ENCODE results near the gene LITAFD. TPM values are rescaled to one million over a fixed set of nuclear protein-coding genes. Genes with fewer than 3 reads are reported as not detected.
"Not testable (repeated sequence)": the region's sequence is repeated elsewhere in the genome, so short reads cannot be mapped to it uniquely, and the experiment has no call there.

The LITAFD gene
- total RNA-seq, 1 experiment from 2014 or later, result not detected

DNA sequence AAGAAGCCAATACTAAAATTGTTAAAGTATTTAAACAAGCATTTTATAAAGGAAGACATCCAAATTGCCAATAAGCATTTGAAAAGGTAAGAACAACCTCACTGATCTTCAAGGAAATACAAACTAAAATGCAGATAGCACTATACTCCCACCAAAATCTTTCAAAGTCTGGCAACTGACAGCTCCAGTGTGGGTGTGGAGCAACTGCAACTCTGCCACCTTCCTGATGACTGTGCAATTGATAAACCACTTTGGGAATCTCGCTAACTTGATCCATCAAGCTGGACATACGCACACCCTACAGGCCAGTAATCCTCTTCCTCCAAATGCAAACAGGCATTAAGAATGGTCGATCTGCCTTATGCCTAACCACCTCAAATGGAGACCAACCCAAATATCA lies 31.9 kb downstream of the LITAFD start:
- no peak overlapping the region for H3K4me3 Mint-ChIP-seq (ENCODE audit: unreplicated experiment)
- TF ChIP-seq, protein P1, sequence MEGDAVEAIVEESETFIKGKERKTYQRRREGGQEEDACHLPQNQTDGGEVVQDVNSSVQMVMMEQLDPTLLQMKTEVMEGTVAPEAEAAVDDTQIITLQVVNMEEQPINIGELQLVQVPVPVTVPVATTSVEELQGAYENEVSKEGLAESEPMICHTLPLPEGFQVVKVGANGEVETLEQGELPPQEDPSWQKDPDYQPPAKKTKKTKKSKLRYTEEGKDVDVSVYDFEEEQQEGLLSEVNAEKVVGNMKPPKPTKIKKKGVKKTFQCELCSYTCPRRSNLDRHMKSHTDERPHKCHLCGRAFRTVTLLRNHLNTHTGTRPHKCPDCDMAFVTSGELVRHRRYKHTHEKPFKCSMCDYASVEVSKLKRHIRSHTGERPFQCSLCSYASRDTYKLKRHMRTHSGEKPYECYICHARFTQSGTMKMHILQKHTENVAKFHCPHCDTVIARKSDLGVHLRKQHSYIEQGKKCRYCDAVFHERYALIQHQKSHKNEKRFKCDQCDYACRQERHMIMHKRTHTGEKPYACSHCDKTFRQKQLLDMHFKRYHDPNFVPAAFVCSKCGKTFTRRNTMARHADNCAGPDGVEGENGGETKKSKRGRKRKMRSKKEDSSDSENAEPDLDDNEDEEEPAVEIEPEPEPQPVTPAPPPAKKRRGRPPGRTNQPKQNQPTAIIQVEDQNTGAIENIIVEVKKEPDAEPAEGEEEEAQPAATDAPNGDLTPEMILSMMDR (IDR thresholded peaks at IDR 0.05; ENCODE audit: unreplicated experiment), result no peak
- intact Hi-C loops (cut with micrococcal nuclease), result no loop called here
- no peak overlapping the region for H3K27ac Mint-ChIP-seq (ENCODE audit: low read depth, unreplicated experiment)
- no peaks in the 10 kb centered on the region for H3K9me3 Mint-ChIP-seq (ENCODE audit: unreplicated experiment)
- H3K36me3 Mint-ChIP-seq (ENCODE audit: insufficient read depth, unreplicated experiment), result peaks cover 91% of the 10 kb centered on the region
- H3K4me1 Mint-ChIP-seq (ENCODE audit: insufficient read depth, unreplicated experiment), result no peaks in the 10 kb centered on the region
- CTCF ChIA-PET, result interaction anchor here (0.7 to 4.0 kb wide), 2 partner anchors 18 to 94 kb away, joined by 3 to 15 read pairs; no protein-coding TSS in a partner anchor
- DNase-seq (ENCODE audit: unreplicated experiment), result no peak
- no TSS peak for BruUV-seq (replicated peaks)
- POLR2A ChIA-PET, result no interaction called here
- H3K27me3 Mint-ChIP-seq (ENCODE audit: insufficient read depth, unreplicated experiment), result no peaks in the 10 kb centered on the region

DNA sequence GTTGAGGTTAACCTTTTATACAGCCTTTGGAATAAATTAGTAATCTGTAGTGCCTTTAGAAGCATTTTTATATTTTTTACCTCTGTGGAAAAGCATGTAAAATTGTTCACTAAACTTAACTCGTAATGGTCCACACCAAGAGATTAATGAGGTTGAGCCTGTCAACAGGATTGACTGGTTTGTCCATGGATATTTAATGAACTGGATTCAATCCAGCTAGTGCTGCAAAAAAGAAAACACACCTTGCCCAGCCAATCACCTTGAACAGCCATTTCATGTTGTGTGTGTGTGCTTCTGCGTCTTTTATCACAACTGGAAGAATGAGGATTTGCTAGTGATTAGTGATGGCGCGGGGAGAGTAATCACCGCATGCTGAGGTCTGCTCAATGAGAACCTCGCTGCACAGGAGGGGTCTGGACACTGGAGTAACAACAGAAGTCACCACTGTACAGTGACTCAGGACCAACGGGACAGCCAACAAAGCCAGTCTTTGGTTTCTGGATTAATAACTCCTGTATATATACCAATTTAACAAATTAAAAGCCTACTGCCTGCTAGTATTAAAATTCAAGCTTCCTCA lies 33.7 kb downstream of the LITAFD start:
- no peak for DNase-seq (ENCODE audit: unreplicated experiment)
- TF ChIP-seq, protein P1 (IDR thresholded peaks at IDR 0.05; ENCODE audit: unreplicated experiment), result no peak
- BruUV-seq (replicated peaks), result TSS peak; percentile 16
- no peaks in the 10 kb centered on the region for H3K4me1 Mint-ChIP-seq (ENCODE audit: insufficient read depth, unreplicated experiment)
- no peaks in the 10 kb centered on the region for H3K27me3 Mint-ChIP-seq (ENCODE audit: insufficient read depth, unreplicated experiment)
- H3K36me3 Mint-ChIP-seq (ENCODE audit: insufficient read depth, unreplicated experiment), result peaks cover 98% of the 10 kb centered on the region
- no peak overlapping the region for H3K27ac Mint-ChIP-seq (ENCODE audit: low read depth, unreplicated experiment)
- H3K9me3 Mint-ChIP-seq (ENCODE audit: unreplicated experiment), result no peaks in the 10 kb centered on the region
- intact Hi-C loops (cut with micrococcal nuclease), result no loop called here
- ChIA-PET POLR2A (no interaction called here), CTCF (interaction anchor here (4.0 kb wide), 1 partner anchor 92 kb away, joined by 15 read pairs; no protein-coding TSS in a partner anchor)
- no peak overlapping the region for H3K4me3 Mint-ChIP-seq (ENCODE audit: unreplicated experiment)

DNA sequence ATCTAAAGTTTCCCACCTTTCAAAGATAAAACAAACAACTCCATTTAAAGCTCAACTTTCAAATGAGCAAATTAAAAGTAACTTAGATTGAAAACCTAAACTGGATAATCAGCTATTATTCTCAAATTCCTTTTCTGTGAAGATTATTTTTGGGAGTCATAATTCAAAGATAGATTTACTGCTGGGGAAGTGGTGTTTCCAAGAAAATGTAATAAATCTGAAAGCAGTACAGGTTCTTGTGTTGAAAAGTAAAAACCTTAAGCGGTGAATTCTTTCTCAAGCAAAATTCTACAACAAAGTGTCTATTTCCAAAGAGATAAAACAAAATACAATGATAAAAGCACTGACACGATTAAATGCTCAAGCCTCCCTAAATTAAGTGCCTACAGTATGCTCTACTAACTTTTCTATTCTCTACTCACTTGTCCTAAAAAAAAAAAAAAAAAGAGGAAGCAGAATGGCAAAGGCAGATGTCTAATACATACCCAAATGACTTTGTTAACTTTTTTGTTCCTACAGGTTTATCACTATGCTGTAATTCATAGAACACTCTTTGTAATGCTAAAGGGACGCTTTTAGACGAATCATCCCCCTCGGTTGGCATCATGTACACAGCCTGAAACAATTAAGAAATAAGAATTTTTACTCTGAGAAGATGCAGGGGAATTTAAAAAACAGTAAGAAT lies 34.5 kb downstream of the LITAFD start:
- no peak for DNase-seq (ENCODE audit: unreplicated experiment)
- intact Hi-C loops (cut with micrococcal nuclease), result no loop called here
- ChIA-PET CTCF (interaction anchor here (4.0 kb wide), 1 partner anchor 91 kb away, joined by 15 read pairs; no protein-coding TSS in a partner anchor), POLR2A (no interaction called here)
- Mint-ChIP-seq H3K27ac (ENCODE audit: low read depth, unreplicated experiment) (no peak overlapping the region), H3K9me3 (ENCODE audit: unreplicated experiment) (no peaks in the 10 kb centered on the region), H3K27me3 (ENCODE audit: insufficient read depth, unreplicated experiment) (no peaks in the 10 kb centered on the region), H3K4me1 (ENCODE audit: insufficient read depth, unreplicated experiment) (no peaks in the 10 kb centered on the region), H3K36me3 (ENCODE audit: insufficient read depth, unreplicated experiment) (peaks cover 98% of the 10 kb centered on the region), H3K4me3 (ENCODE audit: unreplicated experiment) (no peak overlapping the region)
- no TSS peak for BruUV-seq (replicated peaks)
- TF ChIP-seq, protein P1 (IDR thresholded peaks at IDR 0.05; ENCODE audit: unreplicated experiment), result no peak

DNA sequence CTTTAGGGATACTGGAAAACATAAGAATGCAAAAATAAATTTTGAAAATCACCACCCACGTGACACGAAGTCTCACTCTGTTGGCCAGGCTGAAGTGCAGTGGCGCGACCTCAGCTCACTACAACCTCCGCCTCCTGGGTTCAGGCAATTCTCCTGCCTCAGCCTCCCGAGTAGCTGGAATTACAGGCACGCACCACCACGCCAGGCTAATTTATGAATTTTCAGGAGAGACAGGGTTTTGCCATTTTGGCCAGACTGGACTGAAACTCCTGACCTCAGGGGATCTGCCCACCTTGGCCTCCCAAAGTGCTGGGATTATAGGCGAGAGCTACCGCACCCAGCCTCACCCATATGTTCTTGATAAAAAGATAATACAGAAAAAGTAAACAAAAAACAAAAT lies 35.2 kb downstream of the LITAFD start:
- H3K27me3 Mint-ChIP-seq (ENCODE audit: insufficient read depth, unreplicated experiment); POLR2A ChIA-PET; DNase-seq (ENCODE audit: unreplicated experiment); H3K27ac Mint-ChIP-seq (ENCODE audit: low read depth, unreplicated experiment); H3K9me3 Mint-ChIP-seq (ENCODE audit: unreplicated experiment); CTCF ChIA-PET; intact Hi-C loops (cut with micrococcal nuclease); H3K4me1 Mint-ChIP-seq (ENCODE audit: insufficient read depth, unreplicated experiment); BruUV-seq (replicated peaks); H3K4me3 Mint-ChIP-seq (ENCODE audit: unreplicated experiment): not testable (repeated sequence)
- H3K36me3 Mint-ChIP-seq (ENCODE audit: insufficient read depth, unreplicated experiment), result peaks cover 99% of the 10 kb centered on the region
